ENCODE data around the gene MGRN1.
A peak's percentile ranks its signal among the peaks of the same experiment; 100 is the strongest.

The MGRN1 gene

GRCh38 chr16:4624015-4624826 lies at the start of gene MGRN1:
TSS of gene MGRN1 (plus strand) at chr16:4624826. CDS start at chr16:4624961, 135 bp downstream.
- Mint-ChIP-seq H3K9me3 (ENCODE audit: low read depth) (no peaks in the 10 kb centered on the region), H3K27me3 (no peaks in the 10 kb centered on the region), H3K4me1 (ENCODE audit: low read depth) (peaks cover 35% of the 10 kb centered on the region), H3K36me3 (no peaks in the 10 kb centered on the region), H3K4me3 (peak within 1 kb of the TSS; percentile 97), H3K27ac (peak within 1 kb of the TSS; percentile 98)

DNA sequence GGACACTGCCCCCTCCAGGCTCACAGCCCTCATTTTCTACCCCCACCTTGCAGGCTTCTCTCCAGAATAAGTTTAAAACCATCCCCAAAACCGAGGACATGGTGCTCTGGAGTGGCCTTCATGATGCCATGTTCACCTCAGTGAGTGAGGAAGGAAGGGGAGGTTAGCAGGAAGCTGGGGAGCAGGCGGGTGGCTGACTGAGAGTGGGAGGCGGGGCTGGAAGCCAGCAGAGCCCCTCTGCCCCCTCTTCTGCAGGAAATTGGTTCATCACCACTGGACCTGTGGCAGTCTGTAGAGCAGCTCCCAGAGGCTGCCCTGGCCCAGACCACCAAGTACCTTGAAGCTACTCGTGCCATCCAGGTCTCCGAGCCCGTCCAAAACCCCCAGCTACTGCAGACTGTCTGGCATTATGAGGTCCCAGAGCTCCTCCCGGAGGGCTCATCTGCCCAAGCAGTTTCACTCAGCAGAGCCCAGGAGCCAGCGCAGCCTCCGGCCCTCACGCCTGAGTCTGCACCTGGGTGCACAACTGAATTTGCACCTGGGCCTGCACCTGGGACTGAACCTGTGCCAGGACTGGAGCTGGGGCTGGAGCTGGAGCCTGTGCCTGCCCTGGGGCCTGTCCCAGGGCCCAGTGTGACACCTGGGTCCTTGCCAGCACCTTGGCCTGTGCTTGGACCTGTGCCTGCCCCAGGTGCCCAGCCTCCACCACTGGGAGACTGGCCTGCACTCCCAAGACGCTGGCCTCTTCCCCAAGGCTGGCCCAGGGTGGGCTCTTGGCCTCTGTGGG lies 49.5 kb upstream of the MGRN1 start:
- Mint-ChIP-seq H3K36me3 (no peaks in the 10 kb centered on the region), H3K4me1 (ENCODE audit: low read depth) (peaks cover 1% of the 10 kb centered on the region), H3K27ac (no peak overlapping the region), H3K4me3 (no peak overlapping the region), H3K27me3 (no peaks in the 10 kb centered on the region), H3K9me3 (ENCODE audit: low read depth) (no peaks in the 10 kb centered on the region)

DNA sequence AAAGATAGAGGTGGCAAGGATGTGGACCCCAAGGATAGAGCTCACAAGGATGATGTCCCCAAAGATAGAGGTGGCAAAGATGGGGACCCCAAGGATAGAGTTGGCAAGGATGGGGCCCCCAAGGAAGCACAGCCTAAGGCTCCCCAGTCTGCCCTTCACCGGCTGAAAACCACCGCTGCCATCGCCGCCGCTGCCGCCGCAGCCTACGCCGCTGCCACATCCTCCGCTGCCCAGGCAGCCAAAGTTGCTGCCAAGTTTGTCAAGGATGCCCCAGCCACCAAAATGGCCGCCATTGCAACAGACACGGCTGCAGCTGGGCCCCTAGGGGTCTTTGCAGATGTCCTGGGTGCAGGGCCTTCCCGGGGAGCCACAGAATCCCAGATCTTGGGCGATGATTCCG lies 48.6 kb upstream of the MGRN1 start:
- no peaks in the 10 kb centered on the region for H3K36me3 Mint-ChIP-seq
- peaks cover 1% of the 10 kb centered on the region for H3K4me1 Mint-ChIP-seq (ENCODE audit: low read depth)
- no peak overlapping the region for H3K4me3 Mint-ChIP-seq

GRCh38 chr16:4578961-4579530 lies 45.6 kb upstream of the MGRN1 start:
- peaks cover 1% of the 10 kb centered on the region for H3K4me1 Mint-ChIP-seq (ENCODE audit: low read depth)
- no peaks in the 10 kb centered on the region for H3K9me3 Mint-ChIP-seq (ENCODE audit: low read depth)
- no peak overlapping the region for H3K4me3 Mint-ChIP-seq
- no peaks in the 10 kb centered on the region for H3K36me3 Mint-ChIP-seq
- H3K27me3 Mint-ChIP-seq: no peaks in the 10 kb centered on the region
- no peak overlapping the region for H3K27ac Mint-ChIP-seq

More for the DNA sequence above, 48.6 kb upstream of the MGRN1 start:
- Mint-ChIP-seq H3K27me3 (no peaks in the 10 kb centered on the region), H3K9me3 (ENCODE audit: low read depth) (no peaks in the 10 kb centered on the region), H3K27ac (no peak overlapping the region)

DNA sequence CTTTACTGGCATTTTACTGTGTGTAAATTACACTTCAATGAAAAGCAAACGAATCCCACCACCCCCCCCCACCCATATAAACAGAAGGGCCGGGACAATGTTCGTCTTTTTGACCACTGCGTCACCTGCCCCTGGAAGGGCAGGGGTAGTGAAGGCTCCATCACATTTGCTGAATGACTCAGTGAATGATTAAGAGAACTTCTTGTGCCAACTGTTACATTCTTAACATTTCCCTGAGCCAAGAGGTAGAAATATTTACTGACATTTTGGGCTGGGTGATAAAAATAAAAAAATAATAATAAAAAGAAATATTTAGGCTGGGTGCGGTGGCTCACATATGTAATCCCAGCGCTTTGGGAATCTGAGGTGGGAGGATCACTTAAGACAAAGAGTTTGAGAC lies 44.4 kb upstream of the MGRN1 start:
- Mint-ChIP-seq H3K4me3 (no peak overlapping the region), H3K27me3 (no peaks in the 10 kb centered on the region), H3K4me1 (ENCODE audit: low read depth) (no peaks in the 10 kb centered on the region), H3K27ac (no peak overlapping the region), H3K9me3 (ENCODE audit: low read depth) (no peaks in the 10 kb centered on the region), H3K36me3 (no peaks in the 10 kb centered on the region)

- H3K27me3 Mint-ChIP-seq: peaks cover 2% of the 10 kb centered on the region
- H3K9me3 Mint-ChIP-seq (ENCODE audit: low read depth): no peaks in the 10 kb centered on the region
- H3K4me1 Mint-ChIP-seq (ENCODE audit: low read depth): peaks cover 4% of the 10 kb centered on the region
- no peaks in the 10 kb centered on the region for H3K36me3 Mint-ChIP-seq
- H3K4me3 Mint-ChIP-seq: no peak overlapping the region
- no peak overlapping the region for H3K27ac Mint-ChIP-seq
Measured at GRCh38 chr16:4583906-4584305, 40.7 kb upstream of the MGRN1 start.

- H3K36me3 Mint-ChIP-seq: no peaks in the 10 kb centered on the region
- H3K4me3 Mint-ChIP-seq: no peak overlapping the region
- H3K9me3 Mint-ChIP-seq (ENCODE audit: low read depth): no peaks in the 10 kb centered on the region
- H3K4me1 Mint-ChIP-seq (ENCODE audit: low read depth): peaks cover 4% of the 10 kb centered on the region
- peaks cover 2% of the 10 kb centered on the region for H3K27me3 Mint-ChIP-seq
- H3K27ac Mint-ChIP-seq: no peak overlapping the region
Measured at GRCh38 chr16:4586291-4586690, 38.3 kb upstream of the MGRN1 start.

- Mint-ChIP-seq H3K36me3 (no peaks in the 10 kb centered on the region), H3K27me3 (peaks cover 2% of the 10 kb centered on the region), H3K4me1 (ENCODE audit: low read depth) (peaks cover 4% of the 10 kb centered on the region), H3K9me3 (ENCODE audit: low read depth) (no peaks in the 10 kb centered on the region), H3K27ac (no peak overlapping the region), H3K4me3 (no peak overlapping the region)
Measured at GRCh38 chr16:4588386-4588785, 36.2 kb upstream of the MGRN1 start.

- no peak overlapping the region for H3K4me3 Mint-ChIP-seq
- H3K27me3 Mint-ChIP-seq: peaks cover 2% of the 10 kb centered on the region
- H3K4me1 Mint-ChIP-seq (ENCODE audit: low read depth): peaks cover 4% of the 10 kb centered on the region
- no peaks in the 10 kb centered on the region for H3K9me3 Mint-ChIP-seq (ENCODE audit: low read depth)
- no peak overlapping the region for H3K27ac Mint-ChIP-seq
- no peaks in the 10 kb centered on the region for H3K36me3 Mint-ChIP-seq
Measured at GRCh38 chr16:4588961-4589360, 35.7 kb upstream of the MGRN1 start.

DNA sequence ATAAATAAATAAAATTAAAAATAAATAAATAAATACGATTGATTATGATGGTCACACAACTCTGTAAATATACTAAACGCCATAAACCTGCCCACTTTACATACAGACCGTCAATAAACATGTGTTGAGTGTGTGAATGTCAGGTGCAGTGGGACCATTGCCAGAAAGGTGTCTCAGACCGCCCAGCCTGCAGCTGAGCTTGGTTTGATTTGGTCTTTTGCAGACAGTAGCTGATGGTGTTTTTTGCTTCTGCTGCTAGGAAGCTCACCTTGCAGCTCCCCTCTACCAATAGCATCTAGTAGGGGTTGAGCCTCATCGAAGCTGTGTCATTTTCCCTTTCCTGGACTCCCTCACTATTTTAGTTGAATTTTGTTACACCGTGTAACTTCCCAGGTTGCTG lies 33.4 kb upstream of the MGRN1 start:
- no peak overlapping the region for H3K4me3 Mint-ChIP-seq
- H3K9me3 Mint-ChIP-seq (ENCODE audit: low read depth): no peaks in the 10 kb centered on the region
- H3K27me3 Mint-ChIP-seq: no peaks in the 10 kb centered on the region
- H3K36me3 Mint-ChIP-seq: peaks cover 2% of the 10 kb centered on the region
- no peak overlapping the region for H3K27ac Mint-ChIP-seq
- no peaks in the 10 kb centered on the region for H3K4me1 Mint-ChIP-seq (ENCODE audit: low read depth)

- H3K27me3 Mint-ChIP-seq: no peaks in the 10 kb centered on the region
- no peaks in the 10 kb centered on the region for H3K9me3 Mint-ChIP-seq (ENCODE audit: low read depth)
- H3K36me3 Mint-ChIP-seq: peaks cover 2% of the 10 kb centered on the region
Measured at GRCh38 chr16:4591706-4592470, 32.7 kb upstream of the MGRN1 start.

DNA sequence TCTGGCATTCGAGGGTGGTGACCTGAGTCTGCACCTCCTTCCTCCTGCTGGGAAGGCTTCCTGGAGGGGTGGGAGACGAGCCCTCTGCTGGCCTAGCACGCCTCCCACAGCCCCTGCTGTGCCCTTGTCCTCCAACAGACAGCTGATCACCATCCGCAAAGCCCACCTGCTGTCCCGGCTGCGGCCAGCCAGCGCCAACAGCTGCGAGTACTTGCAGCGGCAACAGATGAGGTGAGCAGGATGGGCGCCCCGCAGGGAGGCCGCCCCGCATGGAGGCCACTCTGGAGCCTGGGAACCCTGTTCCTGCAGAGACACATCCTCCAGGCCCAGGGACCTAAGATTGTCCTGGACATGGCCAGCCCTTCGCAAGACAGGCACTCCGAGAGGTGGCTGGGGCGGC lies 31.5 kb upstream of the MGRN1 start:
- peaks cover 2% of the 10 kb centered on the region for H3K36me3 Mint-ChIP-seq
- no peaks in the 10 kb centered on the region for H3K27me3 Mint-ChIP-seq
- no peak overlapping the region for H3K27ac Mint-ChIP-seq

More at GRCh38 chr16:4591706-4592470, 32.7 kb upstream of the MGRN1 start:
- H3K4me3 Mint-ChIP-seq: no peak overlapping the region
- H3K27ac Mint-ChIP-seq: no peak overlapping the region
- H3K4me1 Mint-ChIP-seq (ENCODE audit: low read depth): no peaks in the 10 kb centered on the region

GRCh38 chr16:4594433-4595410 lies 29.9 kb upstream of the MGRN1 start:
- H3K36me3 Mint-ChIP-seq: peaks cover 2% of the 10 kb centered on the region
- H3K4me3 Mint-ChIP-seq: no peak overlapping the region
- no peaks in the 10 kb centered on the region for H3K27me3 Mint-ChIP-seq
- H3K9me3 Mint-ChIP-seq (ENCODE audit: low read depth): no peaks in the 10 kb centered on the region
- no peaks in the 10 kb centered on the region for H3K4me1 Mint-ChIP-seq (ENCODE audit: low read depth)
- H3K27ac Mint-ChIP-seq: no peak overlapping the region

More for the DNA sequence above, 31.5 kb upstream of the MGRN1 start:
- H3K4me3 Mint-ChIP-seq: no peak overlapping the region
- no peaks in the 10 kb centered on the region for H3K9me3 Mint-ChIP-seq (ENCODE audit: low read depth)
- no peaks in the 10 kb centered on the region for H3K4me1 Mint-ChIP-seq (ENCODE audit: low read depth)

DNA sequence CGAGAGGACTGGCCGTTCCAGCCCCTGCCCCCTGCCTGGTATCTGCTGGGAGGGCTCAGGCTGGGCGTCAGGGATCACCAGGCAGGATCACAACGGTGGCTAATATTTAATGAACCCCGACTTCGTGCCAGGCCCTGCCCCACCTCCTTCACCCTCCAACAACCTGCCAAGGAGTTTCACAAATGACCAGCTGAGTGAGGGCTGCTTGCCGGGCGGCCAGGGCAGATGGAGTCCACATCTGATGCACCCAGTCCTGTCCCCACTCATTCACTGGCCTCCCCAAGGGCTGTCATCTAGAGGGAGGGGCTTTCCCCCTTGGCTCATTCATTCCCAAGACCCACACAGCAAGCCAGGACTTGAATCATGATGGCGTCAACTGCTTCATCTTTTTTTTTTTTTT lies 27.5 kb upstream of the MGRN1 start:
- Mint-ChIP-seq H3K9me3 (ENCODE audit: low read depth) (no peaks in the 10 kb centered on the region), H3K4me3 (no peak overlapping the region), H3K27ac (no peak overlapping the region), H3K36me3 (peaks cover 2% of the 10 kb centered on the region), H3K4me1 (ENCODE audit: low read depth) (no peaks in the 10 kb centered on the region), H3K27me3 (no peaks in the 10 kb centered on the region)
